Measurements from ENCODE around the gene MOCS1. TPM values are rescaled to one million over a fixed set of nuclear protein-coding genes. Genes with fewer than 3 reads are reported as not detected.

Gene MOCS1
- total RNA-seq, result 6.2 and 7.4 TPM in 2 replicates

GRCh38 chr6:39934131-39934757 lies at the start of gene MOCS1:
Gene MOCS1 (minus strand): TSS chr6:39934462. CDS start chr6:39934417, 45 bp downstream.

Other genes with a start within 250 kb of the MOCS1 start
- 0.16 and 1.2 TPM in 2 replicates for gene KIF6, start 209.1 kb downstream of the MOCS1 start, total RNA-seq
- 0.16 and 0.27 TPM in 2 replicates for gene DAAM2, start 142.1 kb downstream of the MOCS1 start, total RNA-seq